ENCODE data around the gene AKNA.

- TF ChIP-seq POLR2A (IDR thresholded peaks at IDR 0.05), result no peak
- no peak for TF ChIP-seq CTCF (IDR thresholded peaks at IDR 0.05)
- TF ChIP-seq EP300 (IDR thresholded peaks at IDR 0.05), result no peak
- TF ChIP-seq POLR2AphosphoS5 (IDR thresholded peaks at IDR 0.05), result no peak
These were observed 3.4 kb downstream of the AKNA start for GRCh38 chr9:114384341-114384740.
